Measurements from ENCODE around the gene GAMT.

The GAMT gene

GRCh38 chr19:1350867-1351266 lies 50.5 kb downstream of the GAMT start:
- Mint-ChIP-seq H3K9me3 (no peaks in the 10 kb centered on the region), H3K4me3 (no peak overlapping the region), H3K4me1 (peaks cover 11% of the 10 kb centered on the region), H3K27ac (no peak overlapping the region), H3K36me3 (ENCODE audit: low read depth) (peaks cover 1% of the 10 kb centered on the region), H3K27me3 (no peaks in the 10 kb centered on the region)
- ATAC-seq (no peak), DNase-seq (no peak)

GRCh38 chr19:1349211-1349610 lies 52.1 kb downstream of the GAMT start:
- no peak overlapping the region for H3K27ac Mint-ChIP-seq
- H3K9me3 Mint-ChIP-seq, result no peaks in the 10 kb centered on the region
- H3K4me3 Mint-ChIP-seq, result no peak overlapping the region
- ATAC-seq (no peak), DNase-seq (no peak)
- no peaks in the 10 kb centered on the region for H3K27me3 Mint-ChIP-seq
- H3K4me1 Mint-ChIP-seq, result peaks cover 11% of the 10 kb centered on the region
- H3K36me3 Mint-ChIP-seq (ENCODE audit: low read depth), result no peaks in the 10 kb centered on the region
